Erythroblast (primary cell): ENCODE data around the gene NAA20.

Source experiments
- GATA1 ChIP-seq: IDR thresholded peaks from 2 replicates; pipeline ENCODE4 v1.6.1; 2011; ENCODE audit warnings: low read depth, mild to moderate bottlenecking, control low read depth, low read length, moderate library complexity
- POLR2A ChIP-seq: IDR thresholded peaks from 2 replicates; pipeline ENCODE4 v1.6.1; 2011; ENCODE audit warnings: mild to moderate bottlenecking, low read length

GRCh38 chr20:20037960-20038359 lies 20.8 kb downstream of the NAA20 start:
- TF ChIP-seq POLR2A (no peak), GATA1 (no peak)
